GM12872 (cell line): ENCODE results near the gene RARRES1.

Experiments used
- CTCF ChIP-seq: IDR thresholded peaks from 3 replicates; pipeline ENCODE4 v1.5.1; 2011; ENCODE audit warnings: low read depth, mild to moderate bottlenecking, low read length, moderate library complexity; ENCODE audit not compliant: insufficient read depth

Gene RARRES1

DNA sequence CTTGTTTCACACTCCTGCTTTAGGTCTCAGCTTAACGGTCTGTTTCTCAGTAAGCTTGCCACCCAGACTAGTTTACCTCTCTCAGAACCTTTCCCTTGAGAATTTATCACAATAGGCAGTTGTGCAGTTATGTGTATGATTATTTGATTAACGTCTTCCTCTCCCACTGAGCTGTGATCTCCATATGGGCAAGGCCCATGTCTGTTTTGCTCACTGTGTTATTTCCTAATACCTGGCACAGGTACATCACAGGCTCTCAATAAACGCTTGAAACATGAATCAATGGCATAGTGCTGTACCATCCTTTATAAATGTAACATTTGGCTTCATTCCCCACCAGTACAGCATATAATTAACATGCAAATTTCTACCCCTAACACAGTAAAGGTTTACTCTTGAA, 29.1 kb upstream of the RARRES1 start:
- TF ChIP-seq CTCF = no peak

DNA sequence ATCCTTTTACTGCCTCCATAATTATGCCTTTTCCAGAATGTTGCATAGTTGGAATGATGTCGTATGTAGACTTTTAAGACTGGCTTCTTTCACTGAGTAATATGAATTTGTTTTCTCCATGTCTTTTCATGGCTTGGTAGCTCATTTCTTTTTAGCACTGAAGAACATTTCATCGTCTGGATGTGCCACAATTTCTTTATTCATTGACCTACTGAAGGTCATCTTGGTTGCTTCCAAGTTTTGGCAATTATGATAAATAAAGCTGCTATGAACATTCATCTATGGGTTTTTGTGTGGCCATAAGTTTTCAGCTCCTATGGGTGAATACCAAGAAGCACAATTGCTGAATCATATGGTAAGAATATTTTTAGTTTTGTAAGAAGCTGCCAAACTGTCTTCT, 23.2 kb upstream of the RARRES1 start:
- TF ChIP-seq CTCF = no peak

GRCh38 chr3:158753854-158754253, 21.6 kb upstream of the RARRES1 start:
- TF ChIP-seq CTCF = no peak

DNA sequence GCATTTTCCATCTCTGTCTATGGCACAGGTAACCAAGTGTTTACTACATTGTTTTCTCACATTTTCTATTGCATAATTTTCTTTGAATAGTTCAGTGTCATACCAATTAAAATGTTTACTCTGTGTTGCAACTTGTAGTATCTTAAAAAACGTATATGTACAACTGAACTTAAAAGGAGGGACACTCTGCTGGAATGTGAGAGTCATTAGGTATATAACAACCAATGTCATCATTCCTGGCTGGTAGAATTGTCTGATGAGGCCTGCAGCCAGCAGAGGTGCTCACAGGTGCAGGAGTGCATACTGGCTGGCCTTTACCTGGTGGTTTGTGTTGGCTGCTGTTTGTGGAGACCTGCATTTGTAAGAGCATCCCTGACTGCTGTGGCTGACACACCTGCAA, 19.1 kb upstream of the RARRES1 start:
- TF ChIP-seq CTCF = no peak

- TF ChIP-seq CTCF = no peak
These were observed 17.8 kb upstream of the RARRES1 start for GRCh38 chr3:158750016-158750415.

GRCh38 chr3:158749526-158749925, 17.3 kb upstream of the RARRES1 start:
- TF ChIP-seq CTCF = no peak

GRCh38 chr3:158748237-158748828, 16.1 kb upstream of the RARRES1 start:
- no peak for TF ChIP-seq CTCF
